ENCODE data around the gene CCNYL1.

DNA sequence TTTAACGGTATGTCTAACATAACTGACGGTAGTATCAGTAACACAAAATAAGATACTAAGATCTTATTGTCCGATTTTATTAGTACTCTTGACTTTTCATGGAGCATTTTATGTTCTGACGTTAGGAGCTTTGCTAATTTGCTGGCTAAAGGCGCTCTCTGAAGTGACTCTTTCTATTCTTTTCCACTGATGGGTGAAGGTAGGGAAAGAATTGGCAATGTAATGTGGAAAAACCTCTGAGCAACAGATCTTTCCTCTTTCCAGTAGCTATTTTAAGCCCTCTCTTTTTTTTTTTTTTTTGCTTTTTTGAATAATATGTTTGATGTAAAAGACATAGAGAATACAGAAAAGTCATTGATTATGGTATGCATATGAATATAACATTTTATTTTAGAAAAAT lies 4.6 kb downstream of the CCNYL1 start:
- TF ChIP-seq, protein P1, sequence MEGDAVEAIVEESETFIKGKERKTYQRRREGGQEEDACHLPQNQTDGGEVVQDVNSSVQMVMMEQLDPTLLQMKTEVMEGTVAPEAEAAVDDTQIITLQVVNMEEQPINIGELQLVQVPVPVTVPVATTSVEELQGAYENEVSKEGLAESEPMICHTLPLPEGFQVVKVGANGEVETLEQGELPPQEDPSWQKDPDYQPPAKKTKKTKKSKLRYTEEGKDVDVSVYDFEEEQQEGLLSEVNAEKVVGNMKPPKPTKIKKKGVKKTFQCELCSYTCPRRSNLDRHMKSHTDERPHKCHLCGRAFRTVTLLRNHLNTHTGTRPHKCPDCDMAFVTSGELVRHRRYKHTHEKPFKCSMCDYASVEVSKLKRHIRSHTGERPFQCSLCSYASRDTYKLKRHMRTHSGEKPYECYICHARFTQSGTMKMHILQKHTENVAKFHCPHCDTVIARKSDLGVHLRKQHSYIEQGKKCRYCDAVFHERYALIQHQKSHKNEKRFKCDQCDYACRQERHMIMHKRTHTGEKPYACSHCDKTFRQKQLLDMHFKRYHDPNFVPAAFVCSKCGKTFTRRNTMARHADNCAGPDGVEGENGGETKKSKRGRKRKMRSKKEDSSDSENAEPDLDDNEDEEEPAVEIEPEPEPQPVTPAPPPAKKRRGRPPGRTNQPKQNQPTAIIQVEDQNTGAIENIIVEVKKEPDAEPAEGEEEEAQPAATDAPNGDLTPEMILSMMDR (IDR thresholded peaks at IDR 0.05): no peak
- no peak for TF ChIP-seq EP300 (IDR thresholded peaks at IDR 0.05)

All from ovary (tissue), 3 donors.